BJ (cell line): Measurements from ENCODE around the gene CPNE7. TPM values are rescaled to one million over a fixed set of nuclear protein-coding genes. Genes with fewer than 3 reads are reported as not detected.

Experiments
- CTCF ChIA-PET: fragments of 350-600 bp; formaldehyde crosslinking; extraction: SDS; loops from one replicate; lab custom pipeline; 2021; ENCODE audit warnings: antibody characterized with exemption, inconsistent platforms; lab: Yijun Ruan, JAX
- POLR2A ChIA-PET: fragments of 300-600 bp; sonication (Branson Sonifier 250); formaldehyde crosslinking; extraction: SDS; loops from one replicate; lab custom pipeline; 2021; ENCODE audit warnings: antibody characterized with exemption; lab: Charles Lee
- DNase-seq: peaks from one replicate; pipeline ENCODE4 v3.0.0-alpha.2; 2011; ENCODE audit warnings: low read depth
- H3K27me3 ChIP-seq: 2 replicates; pipeline ENCODE4 v1.6.0; 2011; ENCODE audit warnings: low read length; ENCODE audit not compliant: control insufficient read depth, insufficient read depth
- H3K36me3 ChIP-seq: 2 replicates; pipeline ENCODE4 v1.5.1; 2011; ENCODE audit warnings: low read length; ENCODE audit not compliant: control insufficient read depth, insufficient read depth
- H3K4me3 ChIP-seq: 2 replicates; pipeline ENCODE4 v1.5.1; 2011; ENCODE audit warnings: low read depth, mild to moderate bottlenecking, control low read depth, low read length
- polyA plus RNA-seq: library from polyadenylated mRNA; depleted of rRNA; stranded (reverse); fragments of >200 nt; gene quantifications from 2 replicates; pipeline ENCODE4 v1.2.3, GENCODE V29; 2011
- TF ChIP-seq, protein P1 (sequence below): IDR thresholded peaks from 2 replicates; pipeline ENCODE4 v1.5.1; 2011; ENCODE audit warnings: low read depth, mild to moderate bottlenecking, control low read depth, inconsistent platforms, low read length, moderate library complexity; ENCODE audit not compliant: insufficient read depth

CPNE7 gene
- polyA plus RNA-seq, 1 experiment, result 7.1 TPM

DNA sequence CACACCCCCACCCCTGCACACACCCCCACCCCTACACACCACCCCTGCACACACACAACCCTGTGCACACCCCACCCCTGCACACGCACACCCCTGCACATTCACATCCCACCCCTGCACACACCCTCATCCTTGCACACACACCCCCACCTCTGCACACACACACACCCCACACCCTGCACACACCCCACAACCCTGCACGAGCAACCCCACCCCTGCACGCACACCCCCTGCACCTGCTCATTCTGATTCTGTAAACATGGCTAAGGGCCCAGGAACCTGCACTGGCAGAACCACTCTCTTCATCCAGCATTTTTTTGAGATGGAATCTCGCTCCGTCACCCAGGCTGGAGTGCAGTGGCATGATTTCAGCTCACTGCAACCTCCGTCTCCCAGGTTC lies 63.8 kb downstream of the CPNE7 start:
- no peak overlapping the region for H3K4me3 ChIP-seq
- DNase-seq, result no peak
- H3K36me3 ChIP-seq, result no peaks in the 10 kb centered on the region
- POLR2A ChIA-PET, result no interaction called here
- TF ChIP-seq, protein P1, sequence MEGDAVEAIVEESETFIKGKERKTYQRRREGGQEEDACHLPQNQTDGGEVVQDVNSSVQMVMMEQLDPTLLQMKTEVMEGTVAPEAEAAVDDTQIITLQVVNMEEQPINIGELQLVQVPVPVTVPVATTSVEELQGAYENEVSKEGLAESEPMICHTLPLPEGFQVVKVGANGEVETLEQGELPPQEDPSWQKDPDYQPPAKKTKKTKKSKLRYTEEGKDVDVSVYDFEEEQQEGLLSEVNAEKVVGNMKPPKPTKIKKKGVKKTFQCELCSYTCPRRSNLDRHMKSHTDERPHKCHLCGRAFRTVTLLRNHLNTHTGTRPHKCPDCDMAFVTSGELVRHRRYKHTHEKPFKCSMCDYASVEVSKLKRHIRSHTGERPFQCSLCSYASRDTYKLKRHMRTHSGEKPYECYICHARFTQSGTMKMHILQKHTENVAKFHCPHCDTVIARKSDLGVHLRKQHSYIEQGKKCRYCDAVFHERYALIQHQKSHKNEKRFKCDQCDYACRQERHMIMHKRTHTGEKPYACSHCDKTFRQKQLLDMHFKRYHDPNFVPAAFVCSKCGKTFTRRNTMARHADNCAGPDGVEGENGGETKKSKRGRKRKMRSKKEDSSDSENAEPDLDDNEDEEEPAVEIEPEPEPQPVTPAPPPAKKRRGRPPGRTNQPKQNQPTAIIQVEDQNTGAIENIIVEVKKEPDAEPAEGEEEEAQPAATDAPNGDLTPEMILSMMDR, result no peak
- no peaks in the 10 kb centered on the region; the same call in 1 of the 2 replicates for H3K27me3 ChIP-seq
- CTCF ChIA-PET, result interaction anchor here (2.2 to 4.5 kb wide), 3 partner anchors 24 to 63 kb away, joined by 5 to 35 read pairs (median 35); partner anchors contain the start of genes CPNE7 and DPEP1

DNA sequence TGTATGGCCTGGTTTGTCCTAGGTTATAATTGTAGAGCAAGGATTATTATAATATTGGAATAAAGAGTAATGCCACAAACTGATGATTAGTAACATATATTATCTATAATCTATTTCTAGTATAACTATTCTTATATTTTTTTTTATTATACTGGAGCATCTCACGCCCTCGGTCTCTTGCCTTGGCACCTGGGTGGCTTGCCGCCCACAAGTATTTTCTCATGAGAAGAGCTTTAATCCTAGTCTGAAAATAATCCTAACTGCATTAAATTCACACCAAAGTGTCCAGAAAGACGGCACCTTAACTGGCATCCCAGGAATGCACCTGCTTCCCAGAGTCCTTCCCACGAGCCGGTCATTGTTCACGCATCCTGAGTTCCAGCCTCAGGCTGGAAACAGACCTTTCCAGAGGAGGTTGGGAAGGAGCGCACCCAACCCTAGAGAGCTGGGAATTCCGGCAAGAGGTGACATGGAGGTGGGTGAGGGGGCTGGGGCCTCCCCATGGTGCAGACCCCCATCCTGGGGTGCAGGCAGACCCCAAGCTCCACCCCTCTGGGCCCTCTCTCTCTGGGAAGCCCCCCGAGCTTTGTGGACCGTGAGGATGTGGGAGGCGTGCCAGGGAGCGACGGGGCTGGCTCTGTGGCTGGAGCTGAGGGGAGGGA lies 66.0 kb downstream of the CPNE7 start:
- POLR2A ChIA-PET, result no interaction called here
- TF ChIP-seq, protein P1, result no peak
- H3K27me3 ChIP-seq, result no peaks in the 10 kb centered on the region
- DNase-seq, result no peak
- H3K36me3 ChIP-seq, result peaks cover 8% of the 10 kb centered on the region
- H3K4me3 ChIP-seq, result no peak overlapping the region
- CTCF ChIA-PET, result interaction anchor here (0.6 to 4.5 kb wide), 21 partner anchors 9 to 219 kb away, joined by 3 to 35 read pairs (median 4); partner anchors contain the start of genes CHMP1A, CPNE7, DPEP1 and SPATA33

DNA sequence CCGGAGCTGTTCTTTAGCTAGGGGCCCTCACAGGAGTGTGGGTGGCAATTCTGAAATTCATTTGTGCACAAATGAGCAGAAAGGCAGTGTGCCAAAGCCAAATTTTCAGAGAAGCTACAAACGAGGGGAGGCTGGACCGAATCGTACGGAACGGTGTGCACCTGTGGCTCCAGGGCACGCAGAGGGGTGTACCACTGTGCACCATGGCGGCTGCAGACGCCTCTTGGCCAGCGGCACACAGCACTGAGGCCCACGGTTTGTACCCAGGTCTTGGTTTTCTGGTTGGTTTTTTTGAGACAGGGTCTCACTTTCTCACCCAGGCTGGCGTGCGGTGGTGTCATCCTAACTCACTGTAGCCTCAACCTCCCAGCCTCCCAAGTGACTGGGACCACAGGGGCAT lies 67.0 kb downstream of the CPNE7 start:
- TF ChIP-seq, protein P1, result no peak
- Histone ChIP-seq H3K27me3 (no peaks in the 10 kb centered on the region), H3K4me3 (no peak overlapping the region), H3K36me3 (peaks cover 13% of the 10 kb centered on the region)
- ChIA-PET CTCF (interaction anchor here (1.1 to 4.5 kb wide), 8 partner anchors 10 to 132 kb away, joined by 3 to 35 read pairs (median 9); partner anchors contain the start of genes CHMP1A, CPNE7, DPEP1 and SPATA33), POLR2A (no interaction called here)
- no peak for DNase-seq

DNA sequence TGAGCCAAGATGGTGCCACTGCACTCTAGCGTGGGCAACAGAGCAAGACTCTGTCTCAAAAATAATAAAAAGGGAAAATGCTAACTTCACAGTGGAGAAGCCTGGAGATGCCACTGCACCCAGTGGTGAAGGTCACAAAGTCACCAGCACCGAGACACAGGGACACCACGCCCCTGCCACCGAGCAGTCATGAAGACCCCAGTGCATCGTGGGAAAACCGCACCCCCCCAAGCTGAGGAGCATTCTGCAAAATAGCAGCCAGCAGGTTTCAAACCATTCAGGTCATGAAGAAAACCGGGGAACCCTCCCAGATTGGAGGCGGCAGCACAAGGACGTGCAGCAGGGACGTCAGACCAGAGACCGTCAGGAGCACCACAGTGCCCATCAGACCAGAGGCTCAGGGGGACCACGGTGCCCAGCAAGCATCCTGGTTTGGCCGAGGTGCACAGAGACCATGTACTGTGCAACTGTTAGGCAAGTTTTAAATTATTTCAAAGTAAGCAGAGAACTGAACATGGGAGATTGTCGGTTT lies 68.3 kb downstream of the CPNE7 start:
- TF ChIP-seq, protein P1, result no peak
- Histone ChIP-seq H3K27me3 (no peaks in the 10 kb centered on the region), H3K4me3 (no peak overlapping the region), H3K36me3 (peaks cover 15% of the 10 kb centered on the region)
- DNase-seq, result no peak
- CTCF ChIA-PET, result interaction anchor here (0.8 to 4.5 kb wide), 5 partner anchors 12 to 70 kb away, joined by 3 to 35 read pairs (median 6); partner anchors contain the start of gene CPNE7
- POLR2A ChIA-PET, result no interaction called here

DNA sequence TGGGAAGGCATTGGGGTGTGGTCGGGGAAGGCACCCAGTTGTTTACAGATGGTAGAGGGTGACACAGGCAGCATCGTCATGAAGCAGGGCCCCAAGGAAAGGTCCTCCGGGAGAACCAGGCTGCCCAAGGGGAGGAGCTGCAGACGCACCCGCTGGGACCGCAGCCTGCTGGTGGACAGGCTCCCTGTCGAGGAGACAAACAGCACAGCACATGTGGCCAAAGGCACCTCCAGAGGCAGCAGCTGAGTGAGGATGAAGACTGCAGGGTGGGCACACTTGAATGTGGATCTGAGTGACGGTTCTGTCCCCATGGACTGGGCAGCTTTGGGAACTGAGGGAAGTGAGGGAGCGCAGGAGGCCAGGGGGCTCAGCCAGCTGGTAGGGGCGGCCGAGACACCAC lies 69.6 kb downstream of the CPNE7 start:
- Histone ChIP-seq H3K4me3 (no peak overlapping the region), H3K36me3 (peaks cover 19% of the 10 kb centered on the region), H3K27me3 (no peaks in the 10 kb centered on the region)
- CTCF ChIA-PET, result interaction anchor here (0.9 to 2.2 kb wide), 3 partner anchors 69 to 80 kb away, joined by 3 to 6 read pairs (median 6); partner anchors contain the start of gene CPNE7
- no peak for DNase-seq
- POLR2A ChIA-PET, result no interaction called here
- TF ChIP-seq, protein P1, result no peak
